ENCODE data around the gene METAP1D.
A peak's percentile ranks its signal among the peaks of the same experiment; 100 is the strongest.

Gene METAP1D

GRCh38 chr2:172012677-172013391 lies 13.1 kb downstream of the METAP1D start:
- TF ChIP-seq GATA1 (IDR thresholded peaks at IDR 0.05; ENCODE audit: low read depth, low read length) (no peak), POLR2A (IDR thresholded peaks at IDR 0.05; ENCODE audit: low read length) (no peak)
- DNase-seq = no peak

- DNase-seq = no peak
- TF ChIP-seq POLR2A (IDR thresholded peaks at IDR 0.05; ENCODE audit: low read length) (no peak), GATA1 (IDR thresholded peaks at IDR 0.05; ENCODE audit: low read depth, low read length) (no peak)
These were observed 13.6 kb downstream of the METAP1D start for GRCh38 chr2:172013396-172013795.

GRCh38 chr2:172021074-172021931 lies 21.6 kb downstream of the METAP1D start:
- no peak for TF ChIP-seq POLR2A (IDR thresholded peaks at IDR 0.05; ENCODE audit: low read length)
- TF ChIP-seq GATA1 (IDR thresholded peaks at IDR 0.05; ENCODE audit: low read depth, low read length) = no peak
- DNase-seq = no peak

GRCh38 chr2:172021955-172022354 lies 22.2 kb downstream of the METAP1D start:
- DNase-seq = no peak
- no peak for TF ChIP-seq GATA1 (IDR thresholded peaks at IDR 0.05; ENCODE audit: low read depth, low read length)
- TF ChIP-seq POLR2A (IDR thresholded peaks at IDR 0.05; ENCODE audit: low read length) = no peak

GRCh38 chr2:172031536-172031935 lies 31.8 kb downstream of the METAP1D start:
- DNase-seq = no peak
- TF ChIP-seq POLR2A (IDR thresholded peaks at IDR 0.05; ENCODE audit: low read length) (no peak), GATA1 (IDR thresholded peaks at IDR 0.05; ENCODE audit: low read depth, low read length) (no peak)

GRCh38 chr2:172038121-172038520 lies 38.4 kb downstream of the METAP1D start:
- no peak for TF ChIP-seq GATA1 (IDR thresholded peaks at IDR 0.05; ENCODE audit: low read depth, low read length)
- TF ChIP-seq POLR2A (IDR thresholded peaks at IDR 0.05; ENCODE audit: low read length) = no peak

GRCh38 chr2:172038604-172039003 lies 38.9 kb downstream of the METAP1D start:
- DNase-seq = no peak
- TF ChIP-seq GATA1 (IDR thresholded peaks at IDR 0.05; ENCODE audit: low read depth, low read length) (no peak), POLR2A (IDR thresholded peaks at IDR 0.05; ENCODE audit: low read length) (no peak)

More at GRCh38 chr2:172038121-172038520, 38.4 kb downstream of the METAP1D start:
- no peak for DNase-seq

GRCh38 chr2:172039011-172039704 lies 39.4 kb downstream of the METAP1D start:
- no peak for DNase-seq
- TF ChIP-seq POLR2A (IDR thresholded peaks at IDR 0.05; ENCODE audit: low read length) (no peak), GATA1 (IDR thresholded peaks at IDR 0.05; ENCODE audit: low read depth, low read length) (no peak)

GRCh38 chr2:172040311-172040710 lies 40.6 kb downstream of the METAP1D start:
- DNase-seq = no peak
- TF ChIP-seq POLR2A (IDR thresholded peaks at IDR 0.05; ENCODE audit: low read length) (no peak), GATA1 (IDR thresholded peaks at IDR 0.05; ENCODE audit: low read depth, low read length) (no peak)

GRCh38 chr2:172046080-172046678 lies 46.4 kb downstream of the METAP1D start:
- TF ChIP-seq GATA1 (IDR thresholded peaks at IDR 0.05; ENCODE audit: low read depth, low read length) (no peak), POLR2A (IDR thresholded peaks at IDR 0.05; ENCODE audit: low read length) (no peak)
- peak in 1 of 2 experiments; percentile 45 for DNase-seq

- TF ChIP-seq POLR2A (IDR thresholded peaks at IDR 0.05; ENCODE audit: low read length) (no peak), GATA1 (IDR thresholded peaks at IDR 0.05; ENCODE audit: low read depth, low read length) (no peak)
- no peak for DNase-seq
These were observed 47.3 kb downstream of the METAP1D start for GRCh38 chr2:172046866-172047565.

GRCh38 chr2:172047566-172048507 lies 48.1 kb downstream of the METAP1D start:
- no peak for TF ChIP-seq GATA1 (IDR thresholded peaks at IDR 0.05; ENCODE audit: low read depth, low read length)
- TF ChIP-seq POLR2A (IDR thresholded peaks at IDR 0.05; ENCODE audit: low read length) = no peak
- peak; percentile 20 to 42 for DNase-seq
